ENCODE data around the gene QTRT2.

DNA sequence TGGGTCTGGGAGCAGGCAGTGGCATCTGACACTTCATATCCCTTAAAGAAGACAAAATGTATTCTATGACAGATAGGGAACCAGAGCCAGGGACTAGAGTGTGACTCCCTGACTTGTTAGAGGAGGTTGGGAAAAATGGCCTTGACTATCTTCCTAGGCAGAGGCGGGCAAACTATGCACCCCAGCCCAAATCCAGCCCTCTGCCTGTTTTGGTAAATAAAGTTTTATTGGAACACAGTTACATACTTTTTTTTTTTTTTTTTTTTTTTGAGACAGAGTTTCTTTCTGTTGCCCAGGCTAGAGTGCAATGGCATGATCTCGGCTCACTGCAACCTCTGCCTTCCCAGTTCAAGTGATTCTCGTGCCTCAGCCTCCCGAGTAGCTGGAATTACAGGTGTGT is 47.3 kb downstream of the QTRT2 start:
- TF ChIP-seq, protein P1, sequence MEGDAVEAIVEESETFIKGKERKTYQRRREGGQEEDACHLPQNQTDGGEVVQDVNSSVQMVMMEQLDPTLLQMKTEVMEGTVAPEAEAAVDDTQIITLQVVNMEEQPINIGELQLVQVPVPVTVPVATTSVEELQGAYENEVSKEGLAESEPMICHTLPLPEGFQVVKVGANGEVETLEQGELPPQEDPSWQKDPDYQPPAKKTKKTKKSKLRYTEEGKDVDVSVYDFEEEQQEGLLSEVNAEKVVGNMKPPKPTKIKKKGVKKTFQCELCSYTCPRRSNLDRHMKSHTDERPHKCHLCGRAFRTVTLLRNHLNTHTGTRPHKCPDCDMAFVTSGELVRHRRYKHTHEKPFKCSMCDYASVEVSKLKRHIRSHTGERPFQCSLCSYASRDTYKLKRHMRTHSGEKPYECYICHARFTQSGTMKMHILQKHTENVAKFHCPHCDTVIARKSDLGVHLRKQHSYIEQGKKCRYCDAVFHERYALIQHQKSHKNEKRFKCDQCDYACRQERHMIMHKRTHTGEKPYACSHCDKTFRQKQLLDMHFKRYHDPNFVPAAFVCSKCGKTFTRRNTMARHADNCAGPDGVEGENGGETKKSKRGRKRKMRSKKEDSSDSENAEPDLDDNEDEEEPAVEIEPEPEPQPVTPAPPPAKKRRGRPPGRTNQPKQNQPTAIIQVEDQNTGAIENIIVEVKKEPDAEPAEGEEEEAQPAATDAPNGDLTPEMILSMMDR (IDR thresholded peaks at IDR 0.05; ENCODE audit: insufficient read depth, low read length), result no peak
- TF ChIP-seq POLR2AphosphoS5 (IDR thresholded peaks at IDR 0.05; ENCODE audit: low read depth), result no peak

Data from HL-60 (cell line).